SU-DHL-6 (cell line): ENCODE data around the gene EML1.

Experiments used
- H2AFZ ChIP-seq: fragments of 200-600 bp; sonication (generic); 2 replicates; pipeline ENCODE4 v1.6.1; 2014; ENCODE audit warnings: low read depth, mild to moderate bottlenecking, moderate library complexity, mixed read lengths, antibody characterized with exemption, low read length; ENCODE audit not compliant: severe bottlenecking
- H3F3A ChIP-seq: fragments of 200-600 bp; shearing (Covaris generic); 2 replicates; pipeline ENCODE4 v1.6.0; 2016; ENCODE audit warnings: antibody characterized with exemption, mild to moderate bottlenecking; ENCODE audit not compliant: insufficient read depth
- H3K27ac ChIP-seq: fragments of 200-600 bp; sonication (generic); 2 replicates; pipeline ENCODE4 v1.5.1; 2016; ENCODE audit warnings: low read depth, mild to moderate bottlenecking, low read length, moderate library complexity, mixed read lengths
- H3K27me3 ChIP-seq: fragments of 200-600 bp; sonication (generic), shearing (Covaris generic); 2 replicates; pipeline ENCODE4 v1.6.0; 2014; ENCODE audit warnings: mild to moderate bottlenecking, low read length
- H3K36me3 ChIP-seq: fragments of 200-600 bp; sonication (generic); 2 replicates; pipeline ENCODE4 v1.6.1; 2014; ENCODE audit warnings: mild to moderate bottlenecking, low read length, mixed read lengths
- H3K4me2 ChIP-seq: fragments of 300-600, 200-600 bp; shearing (Covaris generic), sonication (generic); 2 replicates; pipeline ENCODE4 v1.6.0; 2014; ENCODE audit warnings: low read length, low read depth, mild to moderate bottlenecking; ENCODE audit not compliant: poor library complexity, severe bottlenecking
- H3K4me3 ChIP-seq: fragments of 200-600 bp; sonication (generic); 2 replicates; pipeline ENCODE4 v1.5.1; 2014; ENCODE audit warnings: antibody characterized with exemption, low read length, mild to moderate bottlenecking, mixed read lengths; ENCODE audit not compliant: insufficient read depth, poor library complexity, severe bottlenecking
- H3K79me2 ChIP-seq: fragments of 200-600 bp; sonication (generic); 2 replicates; pipeline ENCODE4 v1.6.1; 2014; ENCODE audit warnings: mild to moderate bottlenecking, low read length, moderate library complexity; ENCODE audit not compliant: insufficient read depth
- H3K9ac ChIP-seq: fragments of 200-600 bp; sonication (generic); 2 replicates; pipeline ENCODE4 v1.7.0; 2014; ENCODE audit warnings: mild to moderate bottlenecking, low read length
- H3K9me2 ChIP-seq: fragments of 200-600 bp; sonication (generic); replicated peaks from 2 replicates; pipeline ENCODE4 v1.6.1; 2014; ENCODE audit warnings: low read length; ENCODE audit not compliant: insufficient read depth
- H3K9me3 ChIP-seq: fragments of 200-600 bp; sonication (generic); 2 replicates; pipeline ENCODE4 v1.6.1; 2014; ENCODE audit warnings: low read length, mixed read lengths; ENCODE audit not compliant: insufficient read depth
- H4K20me1 ChIP-seq: fragments of 200-600 bp; sonication (generic); 2 replicates; pipeline ENCODE4 v1.6.1; 2014; ENCODE audit warnings: low read depth, mild to moderate bottlenecking, antibody characterized with exemption, low read length, moderate library complexity, mixed read lengths
- EZH2phosphoT487 ChIP-seq: fragments of 200-600 bp; sonication (generic), shearing (Covaris generic); conservative IDR thresholded peaks from 2 replicates; pipeline ENCODE4 v1.6.1; 2018; ENCODE audit warnings: mild to moderate bottlenecking, antibody characterized with exemption, low read length, moderate library complexity, mixed read lengths
- TF ChIP-seq, protein P1 (sequence below): fragments of 200-600 bp; sonication (generic); IDR thresholded peaks from one replicate; pipeline ENCODE4 v1.5.1; 2017; ENCODE audit warnings: antibody characterized with exemption, mild to moderate bottlenecking, low read length, moderate library complexity; ENCODE audit not compliant: insufficient read depth, poor library complexity, severe bottlenecking

EML1 gene

GRCh38 chr14:99950181-99950580 lies 157.0 kb downstream of the EML1 start:
- H3K79me2 ChIP-seq: no peaks in the 10 kb centered on the region
- TF ChIP-seq, protein P1, sequence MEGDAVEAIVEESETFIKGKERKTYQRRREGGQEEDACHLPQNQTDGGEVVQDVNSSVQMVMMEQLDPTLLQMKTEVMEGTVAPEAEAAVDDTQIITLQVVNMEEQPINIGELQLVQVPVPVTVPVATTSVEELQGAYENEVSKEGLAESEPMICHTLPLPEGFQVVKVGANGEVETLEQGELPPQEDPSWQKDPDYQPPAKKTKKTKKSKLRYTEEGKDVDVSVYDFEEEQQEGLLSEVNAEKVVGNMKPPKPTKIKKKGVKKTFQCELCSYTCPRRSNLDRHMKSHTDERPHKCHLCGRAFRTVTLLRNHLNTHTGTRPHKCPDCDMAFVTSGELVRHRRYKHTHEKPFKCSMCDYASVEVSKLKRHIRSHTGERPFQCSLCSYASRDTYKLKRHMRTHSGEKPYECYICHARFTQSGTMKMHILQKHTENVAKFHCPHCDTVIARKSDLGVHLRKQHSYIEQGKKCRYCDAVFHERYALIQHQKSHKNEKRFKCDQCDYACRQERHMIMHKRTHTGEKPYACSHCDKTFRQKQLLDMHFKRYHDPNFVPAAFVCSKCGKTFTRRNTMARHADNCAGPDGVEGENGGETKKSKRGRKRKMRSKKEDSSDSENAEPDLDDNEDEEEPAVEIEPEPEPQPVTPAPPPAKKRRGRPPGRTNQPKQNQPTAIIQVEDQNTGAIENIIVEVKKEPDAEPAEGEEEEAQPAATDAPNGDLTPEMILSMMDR: no peak
- no peak for TF ChIP-seq EZH2phosphoT487
- no peak overlapping the region for H3K9ac ChIP-seq
- no peak overlapping the region for H3K27ac ChIP-seq
- no peaks in the 10 kb centered on the region for H4K20me1 ChIP-seq
- H3K4me2 ChIP-seq: no peak overlapping the region
- H3K9me3 ChIP-seq: no peaks in the 10 kb centered on the region
- H3K9me2 ChIP-seq: no peaks in the 10 kb centered on the region
- H3F3A ChIP-seq: no peaks in the 10 kb centered on the region
- H3K4me3 ChIP-seq: no peak overlapping the region
- no peaks in the 10 kb centered on the region for H3K36me3 ChIP-seq
- no peak overlapping the region for H2AFZ ChIP-seq
- H3K27me3 ChIP-seq: no peaks in the 10 kb centered on the region

DNA sequence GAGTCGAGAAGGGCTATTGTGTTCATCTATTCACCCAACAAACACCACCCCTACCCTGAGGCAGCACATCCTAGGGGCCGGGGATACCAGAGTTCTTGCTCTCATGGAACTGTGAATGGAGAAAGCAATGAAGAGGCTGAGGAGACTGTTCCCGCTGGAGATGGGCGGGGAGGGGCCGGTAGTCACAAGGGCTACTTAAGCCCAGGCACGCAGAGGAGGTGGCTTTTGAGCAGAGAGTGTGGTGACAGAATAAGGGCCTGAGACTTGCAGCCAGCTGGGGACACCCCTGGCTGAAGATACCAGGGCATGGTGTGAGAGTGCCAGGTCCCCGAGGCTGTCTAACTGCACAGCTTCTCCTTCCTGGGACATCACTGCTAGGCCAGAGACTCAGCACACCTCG lies 157.9 kb downstream of the EML1 start:
- no peak overlapping the region for H2AFZ ChIP-seq
- no peaks in the 10 kb centered on the region for H4K20me1 ChIP-seq
- no peaks in the 10 kb centered on the region for H3K79me2 ChIP-seq
- no peak overlapping the region for H3K27ac ChIP-seq
- H3K36me3 ChIP-seq: no peaks in the 10 kb centered on the region
- H3K9me2 ChIP-seq: no peaks in the 10 kb centered on the region
- TF ChIP-seq, protein P1: no peak
- TF ChIP-seq EZH2phosphoT487: no peak
- H3K4me2 ChIP-seq: no peak overlapping the region
- no peaks in the 10 kb centered on the region for H3F3A ChIP-seq
- H3K27me3 ChIP-seq: no peaks in the 10 kb centered on the region
- no peaks in the 10 kb centered on the region for H3K9me3 ChIP-seq
- no peak overlapping the region for H3K4me3 ChIP-seq
- no peak overlapping the region for H3K9ac ChIP-seq

DNA sequence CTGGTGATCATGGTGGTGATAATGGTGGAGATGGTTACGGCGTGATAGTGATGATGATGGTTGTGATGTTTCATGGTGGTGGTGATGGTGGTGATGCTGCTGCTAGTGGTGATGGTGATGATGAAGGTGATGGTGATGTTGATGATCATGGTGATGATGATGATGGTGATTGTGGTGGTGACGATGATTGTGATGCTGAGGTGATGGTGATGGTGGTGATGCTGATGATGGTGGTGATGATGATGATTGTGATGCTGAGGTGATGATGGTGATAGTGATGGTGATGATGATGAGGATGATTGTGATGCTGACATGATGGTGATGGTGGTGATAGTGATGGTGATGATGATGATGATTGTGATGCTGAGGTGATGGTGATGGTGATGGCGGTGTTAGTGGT lies 158.8 kb downstream of the EML1 start:
- Histone ChIP-seq H3K9ac (no peak overlapping the region), H3K4me2 (no peak overlapping the region), H3K27me3 (no peaks in the 10 kb centered on the region), H3F3A (no peaks in the 10 kb centered on the region), H3K79me2 (no peaks in the 10 kb centered on the region), H3K9me2 (no peaks in the 10 kb centered on the region), H3K9me3 (no peaks in the 10 kb centered on the region), H4K20me1 (no peaks in the 10 kb centered on the region), H3K4me3 (no peak overlapping the region), H3K27ac (no peak overlapping the region), H2AFZ (no peak overlapping the region), H3K36me3 (no peaks in the 10 kb centered on the region)
- TF ChIP-seq EZH2phosphoT487: no peak
- TF ChIP-seq, protein P1: no peak

DNA sequence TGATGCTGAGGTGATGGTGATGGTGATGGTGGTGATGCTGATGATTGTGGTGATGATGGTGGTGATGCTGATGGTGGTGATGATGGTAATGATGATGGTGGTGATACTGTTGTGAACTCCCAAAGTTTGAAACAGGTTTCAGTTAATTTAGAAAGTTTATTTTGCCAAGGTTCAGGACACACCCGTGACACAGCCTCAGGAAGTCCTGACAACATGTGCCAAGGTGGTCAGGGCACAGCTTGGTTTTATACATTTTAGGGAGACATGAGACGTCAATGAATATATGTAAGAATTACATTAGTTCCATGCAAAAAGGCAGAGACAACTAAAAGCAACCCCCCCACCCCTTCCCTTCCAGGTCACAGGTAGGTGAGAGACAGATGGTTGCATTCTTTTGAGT lies 159.2 kb downstream of the EML1 start:
- H3K27ac ChIP-seq: no peak overlapping the region
- no peaks in the 10 kb centered on the region for H3K9me2 ChIP-seq
- no peak overlapping the region for H3K4me3 ChIP-seq
- no peaks in the 10 kb centered on the region for H3K36me3 ChIP-seq
- H3K4me2 ChIP-seq: no peak overlapping the region
- no peaks in the 10 kb centered on the region for H3K27me3 ChIP-seq
- H3K9ac ChIP-seq: no peak overlapping the region
- no peaks in the 10 kb centered on the region for H3K9me3 ChIP-seq
- H3K79me2 ChIP-seq: no peaks in the 10 kb centered on the region
- H4K20me1 ChIP-seq: no peaks in the 10 kb centered on the region
- H3F3A ChIP-seq: no peaks in the 10 kb centered on the region
- TF ChIP-seq EZH2phosphoT487: no peak
- TF ChIP-seq, protein P1: no peak
- no peak overlapping the region for H2AFZ ChIP-seq
